Hematopoietic multipotent progenitor cell treated with erythropoietin and hydrocortisone succinate and interleukin-3 and kit ligand, for 15 days (in vitro differentiated cells): ENCODE measurements around the gene CYRIA.

Source experiments
- DNase-seq: peaks from one replicate; pipeline ENCODE4 v3.0.0-alpha.2; 2015; ENCODE audit warnings: low spot score

CYRIA gene

DNA sequence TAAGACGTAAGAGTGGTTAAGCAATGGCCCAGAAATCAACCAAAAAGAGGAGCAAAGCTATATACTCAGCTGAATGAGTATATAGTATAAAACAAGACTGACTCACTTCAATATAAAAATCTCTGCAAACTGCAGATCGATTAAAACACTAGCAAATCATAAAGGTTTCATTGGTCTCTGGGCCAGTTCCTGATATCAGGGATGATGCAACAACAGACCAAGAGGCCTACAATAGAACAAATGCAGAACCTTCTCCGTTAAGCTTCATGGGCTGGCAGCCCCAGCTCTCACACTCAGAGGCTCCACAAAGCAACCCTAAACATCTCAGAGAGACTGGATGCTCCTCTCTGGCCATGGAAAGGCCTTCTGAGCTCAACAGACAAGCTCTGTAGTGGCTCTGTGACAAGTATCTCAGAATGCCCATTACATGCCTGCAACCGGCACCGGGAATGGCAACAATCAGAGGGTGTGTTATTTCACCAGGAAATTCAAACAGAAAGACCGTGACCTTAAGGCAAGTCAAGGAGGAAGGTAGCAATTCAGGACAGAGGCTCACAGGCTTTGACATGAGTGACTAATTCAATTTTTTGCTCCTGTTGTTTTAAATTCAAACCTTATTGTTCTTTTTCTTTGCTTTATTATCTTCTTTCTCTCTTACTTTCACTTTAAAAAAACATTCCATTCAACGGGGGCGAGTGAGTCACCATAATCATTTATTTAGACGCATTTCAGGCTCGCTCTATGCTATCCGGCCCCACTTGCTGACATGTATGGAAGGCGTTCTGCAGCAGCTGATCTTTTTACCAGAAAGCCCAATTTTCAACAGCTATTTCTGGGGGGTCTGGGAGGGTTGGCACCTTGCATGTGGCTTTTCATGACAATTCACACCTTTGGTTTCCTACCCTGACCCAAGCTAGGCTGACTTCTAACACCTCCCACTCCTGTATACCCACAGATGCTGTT, 15.1 kb downstream of the CYRIA start:
- no peak for DNase-seq

DNA sequence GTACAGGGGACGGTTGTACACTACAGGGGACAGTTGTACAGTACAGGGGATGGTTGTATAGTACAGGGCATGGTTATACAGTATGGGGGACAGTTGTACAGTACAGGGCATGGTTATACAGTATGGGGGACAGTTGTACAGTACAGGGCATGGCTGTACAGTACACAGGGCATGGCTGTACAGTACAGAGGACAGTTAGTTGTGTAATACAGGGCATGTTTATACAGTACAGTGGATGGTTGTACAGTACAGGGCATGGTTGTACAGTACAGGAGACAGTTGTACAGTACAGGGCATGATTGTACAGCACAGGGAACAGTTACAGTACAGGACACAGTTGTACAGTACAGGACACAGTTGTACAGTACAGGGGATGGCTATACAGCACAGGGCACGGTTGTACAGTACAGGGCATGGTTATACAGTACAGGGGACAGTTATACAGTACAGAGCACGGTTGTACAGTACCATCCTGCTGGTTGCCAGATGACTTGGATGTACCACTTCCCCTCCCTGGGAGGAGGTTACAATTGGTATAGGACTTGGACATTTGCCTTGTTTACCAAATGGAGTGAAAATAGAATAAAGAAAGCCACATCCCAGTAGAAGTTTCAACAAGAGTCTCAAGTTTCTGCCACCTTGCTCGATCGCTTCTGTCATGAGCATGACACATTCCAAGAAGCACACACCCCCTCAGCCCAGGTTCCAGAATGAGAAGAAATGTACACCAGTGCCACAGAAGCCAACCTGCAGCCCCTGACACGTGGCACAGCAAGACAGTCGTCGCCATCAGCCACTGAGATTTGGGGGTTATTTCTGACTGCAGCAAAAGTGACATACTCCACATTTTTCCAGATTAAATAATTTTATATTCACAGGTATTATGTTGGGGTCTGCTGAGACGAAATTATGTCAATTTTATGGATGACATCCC, 16.0 kb downstream of the CYRIA start:
- no peak for DNase-seq

DNA sequence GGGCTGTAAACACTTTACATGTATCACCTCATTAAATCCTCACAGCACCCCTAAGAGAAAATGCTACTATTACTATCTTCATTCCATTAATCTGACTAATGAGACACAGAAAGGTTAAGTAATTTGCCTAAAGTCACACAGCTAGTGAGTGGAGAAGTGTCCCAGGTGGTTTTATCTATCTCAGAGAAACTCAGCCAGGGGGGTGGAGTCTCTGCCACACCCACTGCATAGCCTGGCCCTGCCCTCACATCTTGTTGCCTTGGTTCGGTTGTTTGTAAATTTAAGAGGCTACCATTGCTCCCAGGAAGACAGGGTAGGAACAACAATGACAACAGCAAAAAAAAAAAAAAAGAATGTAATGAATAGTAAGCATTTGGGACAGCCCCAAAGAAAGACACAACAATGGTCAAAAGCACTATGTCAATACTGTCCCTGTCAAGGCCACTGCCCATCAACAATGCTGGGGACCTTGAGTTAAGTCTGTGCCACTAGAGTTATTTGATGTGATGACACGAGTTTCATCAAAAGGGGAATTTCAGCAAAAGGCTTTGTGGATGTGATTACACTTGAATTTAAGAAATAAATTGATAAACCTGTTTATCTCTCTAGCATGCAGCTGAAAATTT, 17.5 kb downstream of the CYRIA start:
- no peak for DNase-seq

DNA sequence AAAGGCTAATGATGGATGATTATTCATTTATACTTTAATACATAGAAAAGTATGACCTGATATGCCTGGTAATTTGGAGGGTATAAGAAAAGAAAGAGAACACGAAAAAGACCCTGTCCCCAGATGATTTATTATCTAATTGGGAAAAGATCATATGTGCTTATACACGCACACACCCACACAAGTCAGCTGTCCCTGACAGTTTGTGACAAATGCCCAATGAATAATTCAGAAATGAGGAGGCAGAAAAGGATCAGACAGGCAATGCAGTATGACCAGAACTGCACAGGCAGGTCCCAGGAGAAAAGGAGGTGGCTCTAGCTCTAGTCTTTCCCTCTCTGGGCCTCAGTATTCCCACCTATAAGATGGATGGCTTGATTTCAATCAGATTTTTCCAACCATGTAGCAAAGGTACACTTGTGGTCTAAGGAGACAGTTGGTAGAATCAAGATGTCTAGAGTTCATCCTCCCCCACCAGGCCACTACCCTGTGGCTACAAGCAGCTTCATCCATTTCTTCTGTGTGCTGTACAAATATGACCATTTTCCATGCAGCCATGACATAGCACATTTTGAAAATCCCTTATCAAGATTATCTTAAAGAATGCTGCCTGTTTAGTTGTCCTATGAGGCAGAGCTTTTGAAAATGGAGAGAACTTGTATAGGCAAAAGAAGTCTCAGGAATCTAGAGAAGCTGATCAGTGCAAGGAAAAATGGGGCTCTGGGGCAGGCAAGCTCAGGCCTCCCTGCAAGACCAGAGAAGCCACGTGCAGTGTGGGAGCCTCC, 19.7 kb downstream of the CYRIA start:
- no peak for DNase-seq

DNA sequence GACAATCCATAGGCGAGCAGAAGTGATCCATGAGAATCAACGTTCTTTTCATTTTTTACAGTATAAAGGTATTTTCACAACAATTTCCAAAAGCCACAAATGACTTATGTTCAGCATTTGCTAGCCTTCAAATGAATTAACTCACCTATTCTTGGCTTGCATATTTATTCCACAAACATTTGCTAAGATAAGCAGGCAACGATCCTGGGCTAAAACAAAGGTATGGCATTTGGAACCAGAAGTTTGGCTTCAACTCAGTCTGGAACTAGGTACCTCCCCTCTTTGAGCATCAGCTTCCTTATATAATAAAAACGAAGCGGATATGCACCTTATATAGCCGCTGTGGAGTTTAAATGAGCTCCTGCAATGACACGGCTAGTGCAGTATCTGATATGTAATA, 20.5 kb downstream of the CYRIA start:
- DNase-seq, result no peak

DNA sequence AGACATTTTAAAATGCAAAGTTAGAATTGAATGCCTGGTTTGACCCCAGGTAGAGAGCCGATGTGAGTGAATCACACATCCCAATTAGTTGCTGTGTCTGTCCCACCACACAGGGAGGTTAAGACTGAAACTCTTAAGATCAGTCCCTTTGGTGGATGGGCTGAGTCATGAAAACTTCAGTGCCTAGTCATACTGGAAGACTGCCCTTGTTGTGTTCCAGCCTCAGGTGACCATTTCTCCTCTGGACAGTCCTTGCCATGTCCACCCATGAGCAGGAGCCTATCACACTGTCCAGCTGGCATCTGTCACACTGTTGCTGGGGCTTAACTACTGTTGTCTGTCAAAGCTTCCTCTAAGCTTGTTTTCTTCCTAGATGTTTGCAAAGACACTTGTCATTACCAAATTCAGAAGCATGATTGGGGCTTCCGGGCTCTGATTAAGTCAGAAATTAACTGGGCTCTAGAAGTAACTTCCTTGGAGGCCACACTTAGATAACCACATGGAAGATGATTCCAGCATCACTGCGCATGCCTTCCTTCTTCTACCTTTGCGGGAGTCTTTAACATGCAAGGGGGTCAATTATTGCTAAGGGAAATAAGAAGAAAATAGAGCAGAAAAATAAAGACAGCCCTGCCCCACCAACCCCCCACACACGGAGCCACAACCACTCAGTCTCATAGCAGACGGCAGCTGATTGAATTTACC, 21.3 kb downstream of the CYRIA start:
- DNase-seq, result no peak

DNA sequence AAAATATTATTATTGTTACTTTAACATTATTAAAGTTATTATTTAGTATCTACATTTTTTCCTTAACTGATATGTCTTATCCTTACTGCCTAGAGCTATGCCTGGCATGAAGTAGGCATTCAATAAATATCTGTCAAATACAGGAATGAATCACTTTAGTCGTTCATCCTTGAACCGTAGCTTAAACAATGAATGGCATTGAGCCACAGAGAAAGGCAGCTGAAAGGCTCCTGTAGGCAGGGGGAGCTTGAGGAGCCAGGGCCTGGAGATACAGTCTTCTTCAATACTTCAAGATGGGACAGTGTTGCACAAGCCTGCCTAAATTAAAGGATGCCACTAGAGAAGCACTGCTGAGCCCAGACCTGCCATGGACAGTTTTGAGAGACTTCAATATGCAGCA, 22.5 kb downstream of the CYRIA start:
- no peak for DNase-seq

DNA sequence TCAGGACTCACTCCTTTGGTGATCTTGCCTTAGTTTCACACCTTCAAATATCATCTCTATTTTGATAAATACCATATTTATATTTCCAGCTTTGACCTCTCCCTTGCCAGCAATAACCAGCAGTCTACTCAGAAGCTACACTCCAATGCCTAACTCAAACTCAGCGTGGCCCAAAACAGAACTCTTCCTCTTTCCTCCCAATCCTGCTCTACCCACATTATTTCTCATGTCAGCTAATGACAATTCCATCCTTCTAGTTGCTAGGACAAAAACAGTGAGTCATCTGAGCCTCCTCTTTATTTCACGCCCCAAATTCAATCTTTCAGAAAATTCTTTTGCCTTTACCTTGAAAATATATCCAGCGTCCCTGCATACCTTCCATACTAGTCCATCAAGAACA, 23.5 kb downstream of the CYRIA start:
- DNase-seq, result no peak

DNA sequence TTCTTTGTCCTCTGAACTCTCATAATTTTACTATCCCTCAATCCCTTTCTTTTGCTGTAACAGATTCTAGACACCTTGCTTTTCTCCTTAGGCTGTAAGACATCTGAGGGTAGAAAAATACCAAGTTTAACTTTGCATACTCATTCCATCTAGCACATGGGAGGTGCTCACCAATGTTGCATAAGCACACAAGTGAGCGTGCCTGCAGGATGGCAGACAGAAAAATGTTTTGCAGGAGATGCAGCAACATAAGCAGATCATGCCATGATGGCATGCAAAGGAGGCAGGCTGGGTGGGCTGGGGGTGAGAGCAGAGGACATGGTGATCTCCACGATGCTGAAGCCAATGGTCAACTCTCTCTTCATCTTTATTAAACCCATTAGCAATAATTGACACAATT, 24.1 kb downstream of the CYRIA start:
- no peak for DNase-seq

DNA sequence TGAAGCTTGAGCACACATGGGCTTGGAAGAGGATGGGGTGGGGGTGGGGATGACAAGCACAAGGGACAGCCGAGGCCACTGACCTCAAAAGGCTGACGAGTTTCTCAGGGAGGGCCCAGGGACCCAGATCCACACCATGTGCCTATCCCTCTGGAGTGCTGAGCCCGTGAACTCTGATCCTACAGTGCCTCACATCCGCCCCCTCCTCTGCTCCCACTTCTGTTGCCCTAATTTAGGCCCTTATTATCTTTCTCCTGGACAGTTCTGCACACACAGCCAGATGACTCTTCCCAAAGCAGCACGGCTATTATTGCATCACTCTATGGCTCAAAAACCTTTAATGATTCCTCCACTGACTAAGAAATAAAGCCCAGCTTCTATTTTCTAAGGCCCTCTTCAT, 24.8 kb downstream of the CYRIA start:
- no peak for DNase-seq

DNA sequence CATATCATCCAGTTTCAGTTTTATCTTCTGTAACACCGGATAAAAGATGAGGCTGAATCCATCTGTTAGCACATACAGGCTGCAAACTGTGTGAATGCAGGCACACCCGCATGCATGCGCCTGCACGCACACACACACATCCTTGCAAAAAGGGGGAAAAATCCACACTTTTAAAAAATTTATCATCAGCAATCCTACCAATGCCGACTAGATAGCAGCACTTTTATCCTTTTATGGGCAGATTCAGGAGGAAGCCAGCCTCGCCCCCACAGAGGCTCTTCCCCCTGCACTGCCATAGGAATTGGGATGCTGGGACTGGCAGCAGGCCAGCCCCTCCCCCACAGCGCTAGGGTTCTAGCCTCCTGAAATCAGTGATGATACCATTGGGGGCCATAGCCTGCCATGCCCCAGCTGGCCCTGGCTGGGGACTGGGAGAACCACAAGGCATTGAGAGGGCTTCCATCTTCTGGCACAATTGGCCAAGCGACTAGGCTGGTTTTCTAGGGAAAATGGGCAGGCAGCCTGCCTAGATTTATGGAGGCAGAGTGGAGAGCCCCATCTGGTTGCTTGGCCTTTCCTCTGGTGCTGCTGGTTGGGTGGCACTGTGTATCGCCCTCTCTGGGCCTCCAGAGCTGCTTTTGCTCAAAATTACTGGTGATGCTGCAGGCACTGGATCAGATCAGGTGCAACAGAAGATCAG, 25.5 kb downstream of the CYRIA start:
- no peak for DNase-seq

DNA sequence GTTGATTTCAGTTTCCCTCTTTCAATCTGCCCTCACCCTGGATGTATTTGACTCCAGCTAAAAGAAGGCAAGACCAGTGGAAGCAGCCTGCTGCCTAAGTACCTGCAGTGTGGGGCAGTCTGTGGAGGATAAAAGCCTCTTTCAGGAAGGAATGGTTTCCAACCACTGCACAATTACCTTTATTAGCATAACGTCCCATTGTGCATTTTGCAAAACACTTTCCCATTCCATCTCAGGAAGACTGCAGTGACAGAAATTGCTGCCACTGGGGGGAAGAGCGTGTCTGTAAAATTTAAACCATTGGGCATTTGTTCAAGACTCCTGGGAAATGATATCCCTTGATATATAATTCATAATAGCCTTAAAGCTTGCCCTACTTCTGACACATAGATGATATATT, 26.2 kb downstream of the CYRIA start:
- DNase-seq, result no peak

DNA sequence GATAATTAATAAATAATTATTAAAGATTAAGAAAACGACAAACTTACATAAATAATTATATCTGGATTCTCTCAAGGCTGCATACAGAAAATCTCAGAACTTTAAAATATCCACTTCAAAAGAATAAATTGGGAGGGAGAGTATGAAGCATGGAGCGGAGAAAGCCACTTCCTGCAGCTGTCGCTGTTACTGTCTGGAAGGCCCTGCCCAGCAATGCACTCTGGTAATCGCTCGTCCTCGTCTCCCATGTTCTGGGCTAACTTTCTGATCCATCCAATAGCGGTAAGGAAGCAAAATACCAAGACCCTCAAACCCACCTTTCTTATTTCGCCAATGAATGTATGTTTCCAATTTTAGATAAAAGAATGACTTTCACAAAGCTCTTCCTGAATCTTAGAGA, 26.7 kb downstream of the CYRIA start:
- no peak for DNase-seq

DNA sequence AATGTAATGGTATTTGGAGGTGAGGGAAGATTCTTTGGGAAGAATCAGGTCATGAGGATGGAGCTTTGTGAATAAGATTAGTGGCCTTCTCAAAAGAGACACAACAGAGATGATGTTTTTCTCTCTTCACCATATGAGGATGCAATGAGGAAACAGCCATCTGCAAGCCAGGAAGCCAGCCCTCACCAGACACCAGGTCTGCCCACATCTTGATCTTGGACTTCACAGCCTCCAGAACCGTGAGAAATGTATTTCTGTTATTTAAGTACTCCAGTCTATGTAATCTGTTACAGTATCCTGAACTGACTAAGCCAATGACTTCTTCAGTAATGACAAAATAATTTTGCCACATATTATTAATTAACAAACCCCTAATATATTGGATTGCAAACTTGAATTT, 28.3 kb downstream of the CYRIA start:
- DNase-seq, result no peak

DNA sequence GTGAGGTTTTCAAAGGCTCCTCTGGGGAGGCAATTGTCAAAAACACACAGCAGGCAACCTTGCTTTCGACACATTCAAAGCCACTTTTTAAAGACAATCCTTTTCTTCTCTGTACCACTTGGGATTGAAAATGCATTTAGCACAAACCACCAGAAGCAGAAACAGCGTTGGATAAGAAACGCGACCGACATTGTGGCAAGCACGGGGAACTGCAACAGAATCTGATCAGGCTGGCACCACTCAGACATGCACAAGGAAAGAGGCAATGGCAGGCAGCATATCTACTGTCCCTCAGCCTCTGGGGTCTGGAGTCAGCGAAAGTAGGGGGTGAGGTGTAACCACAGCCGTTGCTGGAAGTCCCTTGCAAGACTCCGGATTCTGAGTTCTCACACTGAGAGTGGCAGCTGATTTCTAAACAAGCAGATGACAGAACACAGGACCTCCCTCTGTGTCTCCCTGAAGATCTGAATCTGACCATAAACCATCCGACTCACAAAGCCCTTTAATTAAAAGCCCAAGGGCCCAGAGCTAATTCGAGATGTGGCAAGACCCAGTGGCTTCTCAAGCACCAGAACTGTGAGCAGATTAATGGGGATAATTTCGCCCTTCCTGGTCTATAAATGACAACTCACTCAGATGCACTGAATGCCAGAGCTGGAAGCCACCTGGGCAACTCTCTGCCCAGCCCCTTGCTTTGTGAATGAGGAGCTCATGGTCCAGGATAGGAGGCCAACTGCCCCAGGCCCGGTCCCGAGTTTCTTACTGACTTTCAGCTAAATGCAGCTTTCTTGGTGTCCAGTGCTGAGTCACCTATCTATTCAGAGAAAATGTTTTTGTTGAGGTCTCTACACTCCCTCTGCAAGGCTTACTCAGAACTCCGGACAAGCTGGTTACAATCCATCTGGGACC, 29.6 kb downstream of the CYRIA start:
- no peak for DNase-seq

DNA sequence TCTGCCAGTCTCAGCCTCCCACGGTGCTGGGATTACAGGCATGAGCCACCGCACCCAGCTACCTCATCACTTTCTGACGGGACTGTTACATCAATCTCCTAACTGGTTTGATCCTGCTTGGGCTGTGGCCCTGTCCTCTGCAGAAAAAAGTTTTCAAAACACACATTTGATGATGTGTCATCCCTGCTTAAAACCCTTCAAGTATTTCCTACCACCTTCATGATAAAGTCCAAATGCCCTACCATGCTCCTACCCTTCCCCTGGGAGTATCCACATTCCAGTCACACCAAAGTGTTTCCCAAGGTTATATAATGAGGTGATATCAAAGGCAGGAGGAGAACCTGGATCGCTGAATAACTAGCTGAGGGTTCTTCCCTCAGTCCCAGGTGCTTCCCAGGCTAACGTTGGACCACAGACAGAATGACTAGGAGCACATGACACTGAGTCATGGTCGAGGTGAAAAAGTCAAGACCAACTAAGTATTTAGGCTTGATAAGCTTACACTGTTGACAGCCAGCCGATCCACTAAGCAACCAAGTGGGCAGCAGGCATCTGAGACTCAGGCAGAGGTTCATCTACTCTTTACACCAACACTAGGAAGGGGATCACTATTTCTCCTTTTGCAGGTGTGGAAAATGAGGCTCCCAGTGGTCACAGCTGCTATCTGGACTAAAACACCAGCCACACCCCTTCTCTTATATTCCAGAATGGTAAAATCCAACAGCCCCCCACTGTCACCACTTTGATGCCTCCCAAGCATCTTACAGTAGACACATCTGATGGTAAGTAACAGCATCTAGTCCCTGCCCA, 31.8 kb downstream of the CYRIA start:
- DNase-seq, result no peak

DNA sequence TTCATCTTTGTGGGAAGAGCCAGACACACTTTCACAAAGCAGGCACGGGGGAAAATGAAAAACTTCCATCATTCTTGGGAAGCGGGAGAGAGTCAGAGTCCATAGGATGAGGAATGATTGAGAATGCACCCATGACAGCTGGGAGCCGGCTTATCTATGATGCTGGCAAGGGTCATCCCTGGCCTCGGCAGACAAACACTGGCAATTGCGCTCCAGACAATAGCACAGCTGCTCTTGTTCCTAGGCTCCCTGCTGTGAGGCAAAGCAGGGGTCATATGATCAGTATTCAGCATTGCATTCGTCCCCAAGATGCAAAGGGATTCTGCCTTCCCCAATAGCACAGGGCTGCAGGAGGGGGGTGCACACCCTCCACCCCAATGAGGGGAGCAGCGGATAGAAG, 33.0 kb downstream of the CYRIA start:
- no peak for DNase-seq

DNA sequence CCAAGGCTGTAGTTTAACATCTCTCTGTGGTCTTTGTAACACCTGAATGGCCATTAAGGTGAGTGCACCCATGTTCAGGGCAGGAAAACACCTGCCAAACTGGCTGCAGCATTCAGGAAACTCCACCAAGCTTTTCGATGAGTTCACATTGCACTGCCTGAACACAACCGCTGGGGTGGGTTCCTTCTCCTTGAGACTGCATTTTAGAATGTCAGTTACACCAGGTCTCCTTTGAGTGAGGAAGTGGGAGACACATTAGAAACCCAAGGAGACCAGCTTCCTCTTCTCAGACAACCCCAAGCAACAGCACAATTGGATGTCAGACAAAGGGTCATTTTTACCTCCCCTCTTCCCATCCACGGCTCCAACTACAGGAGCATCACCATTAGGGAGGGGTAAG, 35.2 kb downstream of the CYRIA start:
- no peak for DNase-seq

DNA sequence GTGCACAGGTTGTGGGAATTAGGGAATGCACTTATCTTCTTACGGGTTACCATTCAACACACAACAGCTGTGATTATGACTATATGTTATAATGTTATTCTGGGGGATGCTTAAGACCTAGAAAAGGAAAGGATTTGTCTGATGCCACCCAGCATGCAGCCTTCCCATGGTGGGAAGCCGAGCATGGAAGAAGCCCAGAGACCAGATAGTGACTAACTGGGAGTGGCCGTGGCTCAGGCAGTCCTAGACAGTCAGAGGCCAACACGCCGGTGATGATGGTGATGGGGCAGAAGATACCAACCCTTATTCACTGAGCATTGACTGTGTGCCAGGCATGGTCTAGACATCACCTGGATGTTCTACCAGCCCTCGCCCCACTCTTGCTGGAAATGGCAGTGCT, 35.9 kb downstream of the CYRIA start:
- DNase-seq, result no peak
